Measurements from ENCODE around the gene PYGL.
A peak's percentile ranks its signal among the peaks of the same experiment; 100 is the strongest.

PYGL gene

GRCh38 chr14:50944647-50945413 lies 547 bp upstream of the PYGL start (continued):
- no peak for TF ChIP-seq PRDM4 (tag by site-specific recombination; IDR thresholded peaks at IDR 0.05)
- TF ChIP-seq ZNF146 (tag by site-specific recombination; IDR thresholded peaks at IDR 0.05), result no peak
- TF ChIP-seq ZNF600 (tag by site-specific recombination; IDR thresholded peaks at IDR 0.05), result peak; percentile 76
- no peak for TF ChIP-seq ZNF2 (tag by site-specific recombination; IDR thresholded peaks at IDR 0.05)
- TF ChIP-seq ZNF629 (tag by site-specific recombination; IDR thresholded peaks at IDR 0.05), result no peak
- TF ChIP-seq ZNF544 (tag by site-specific recombination; IDR thresholded peaks at IDR 0.05), result no peak
- TF ChIP-seq GLIS1 (tag by site-specific recombination; IDR thresholded peaks at IDR 0.05), result no peak; the same call in 1 of the 2 replicates
- TF ChIP-seq OSR2 (tag by site-specific recombination; IDR thresholded peaks at IDR 0.05), result peak; percentile 82
- TF ChIP-seq ZNF133 (tag by site-specific recombination; IDR thresholded peaks at IDR 0.05), result no peak
- no peak for TF ChIP-seq ZNF23 (tag by site-specific recombination; IDR thresholded peaks at IDR 0.05; ENCODE audit: borderline replicate concordance)
- no peak; the same call in 1 of the 2 replicates for TF ChIP-seq ZNF561 (tag by site-specific recombination; IDR thresholded peaks at IDR 0.05; ENCODE audit: borderline replicate concordance)
- no peak for TF ChIP-seq ZNF19 (tag by site-specific recombination; IDR thresholded peaks at IDR 0.05; ENCODE audit: low read depth)
- TF ChIP-seq ZNF610 (tag by site-specific recombination; IDR thresholded peaks at IDR 0.05; ENCODE audit: borderline replicate concordance), result no peak
- TF ChIP-seq ZNF140 (tag by site-specific recombination; IDR thresholded peaks at IDR 0.05), result no peak

DNA sequence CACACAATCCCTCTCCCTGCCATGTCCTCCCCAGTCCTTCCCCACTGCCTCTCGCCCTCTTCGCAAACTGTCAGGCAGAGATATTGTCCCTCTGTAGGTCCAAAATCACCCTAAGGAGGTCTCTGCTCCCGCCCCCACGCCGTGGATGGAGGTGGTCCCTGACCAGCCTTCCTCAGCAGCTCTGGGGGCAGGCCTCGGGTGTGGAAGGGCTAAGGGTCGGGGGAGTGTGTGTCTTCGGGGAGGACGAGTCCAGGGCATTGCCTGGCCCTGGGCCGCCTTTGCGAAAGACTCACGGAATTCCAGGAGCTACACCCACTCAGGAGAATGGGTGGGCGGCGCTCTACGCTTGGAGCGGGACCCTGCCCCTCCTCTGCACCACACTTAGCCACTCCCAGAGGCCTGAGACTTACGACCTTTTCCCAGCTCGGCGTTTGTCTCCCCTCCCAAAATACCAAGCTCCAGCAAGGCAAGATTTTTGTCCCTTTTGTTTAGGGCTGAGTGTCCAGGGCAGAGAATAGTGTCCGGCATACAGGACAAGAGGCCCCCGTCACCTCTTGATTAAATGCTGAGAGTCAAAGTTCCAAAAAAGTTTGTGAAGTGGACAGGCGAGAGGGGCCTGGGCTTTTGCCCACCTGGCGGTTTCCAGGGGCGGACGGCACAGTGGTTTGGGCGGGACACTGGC lies 881 bp downstream of the PYGL start:
- Histone ChIP-seq H3K9me3 (ENCODE audit: control insufficient read depth, insufficient read depth, low read depth, low read length) (no peaks in the 10 kb centered on the region), H3K4me1 (ENCODE audit: control insufficient read depth, insufficient read depth, low read length) (peaks cover 3% of the 10 kb centered on the region; the same call in 1 of the 2 replicates), H3K4me3 (ENCODE audit: low read depth, low read length) (peak overlapping the region; percentile 60), H3K27ac (ENCODE audit: extremely low read depth, low read depth, low read length) (peak overlapping the region; percentile 68; the same call in 1 of the 2 replicates), H3K36me3 (ENCODE audit: control insufficient read depth in 2 of 2, insufficient read depth in 1 of 2, low read length in 2 of 2) (peaks cover 11 to 25% of the 10 kb centered on the region in 2 experiments)
- CTCF ChIA-PET, result no interaction called here
- POLR2A ChIA-PET, result interaction anchor here (1.6 to 2.0 kb wide), 3 partner anchors 12 to 152 kb away, joined by 4 to 10 read pairs (median 7); partner anchors contain the start of gene TRIM9
- TF ChIP-seq ZNF335 (tag by site-specific recombination; conservative IDR thresholded peaks at IDR 0.05), result peak; percentile 76
- no peak; the same call in 1 of the 2 replicates for TF ChIP-seq ZXDB (tag by site-specific recombination; IDR thresholded peaks at IDR 0.05)
- no peak for TF ChIP-seq ELK4 (IDR thresholded peaks at IDR 0.05; ENCODE audit: borderline replicate concordance, low read depth, low read length)
- TF ChIP-seq ZBTB48 (tag by site-specific recombination; IDR thresholded peaks at IDR 0.05), result peak; percentile 72
- no peak for TF ChIP-seq ZNF274 (IDR thresholded peaks at IDR 0.05; ENCODE audit: low read length)
- TF ChIP-seq ZNF274 (tag by site-specific recombination; IDR thresholded peaks at IDR 0.05; ENCODE audit: borderline replicate concordance), result no peak
- no peak for TF ChIP-seq ZFP69B (tag by site-specific recombination; IDR thresholded peaks at IDR 0.05)
- peak; percentile 53 for TF ChIP-seq SP3 (tag by site-specific recombination; IDR thresholded peaks at IDR 0.05)
- TF ChIP-seq KLF7 (tag by site-specific recombination; IDR thresholded peaks at IDR 0.05; ENCODE audit: borderline replicate concordance), result 0 out of 2 replicates have a peak, but pooled peaks have one; percentile 14
- peak; percentile 75; the same call in 1 of the 2 replicates for TF ChIP-seq MZF1 (tag by site-specific recombination; IDR thresholded peaks at IDR 0.05; ENCODE audit: borderline replicate concordance)
- TF ChIP-seq ZNF777 (tag by site-specific recombination; IDR thresholded peaks at IDR 0.05; ENCODE audit: borderline replicate concordance), result no peak
- 0 out of 2 replicates have a peak, but pooled peaks have one; percentile 4 for TF ChIP-seq ZEB2 (tag by site-specific recombination; IDR thresholded peaks at IDR 0.05)
- TF ChIP-seq ZNF776 (tag by site-specific recombination; IDR thresholded peaks at IDR 0.05; ENCODE audit: borderline replicate concordance), result no peak
- TF ChIP-seq KLF17 (tag by site-specific recombination; IDR thresholded peaks at IDR 0.05), result no peak
- no peak for TF ChIP-seq ZNF791 (tag by site-specific recombination; IDR thresholded peaks at IDR 0.05)
- peak; percentile 54 for TF ChIP-seq GLIS2 (tag by site-specific recombination; IDR thresholded peaks at IDR 0.05)
- TF ChIP-seq SALL2 (tag by site-specific recombination; IDR thresholded peaks at IDR 0.05; ENCODE audit: borderline replicate concordance), result no peak
- TF ChIP-seq ZBTB20 (tag by site-specific recombination; IDR thresholded peaks at IDR 0.05), result peak; percentile 88
- TF ChIP-seq SP2 (tag by site-specific recombination; IDR thresholded peaks at IDR 0.05), result peak; percentile 58
